ENCODE results near the gene RASSF4. TPM values are rescaled to one million over a fixed set of nuclear protein-coding genes. Genes with fewer than 3 reads are reported as not detected.

Gene RASSF4
- total RNA-seq, 1 experiment from 2014 or later: 7.6 TPM

- DNase-seq (ENCODE audit: low spot score): no peak
These were observed 12.0 kb upstream of the RASSF4 start for GRCh38 chr10:44947371-44948152.

- no peak for DNase-seq (ENCODE audit: low spot score)
These were observed 11.0 kb upstream of the RASSF4 start for GRCh38 chr10:44948642-44949041.

- no peak for DNase-seq (ENCODE audit: low spot score)
These were observed 10.3 kb upstream of the RASSF4 start for GRCh38 chr10:44949127-44949802.

GRCh38 chr10:44949915-44950314 lies 9.7 kb upstream of the RASSF4 start:
- DNase-seq (ENCODE audit: low spot score): no peak

- no peak for DNase-seq (ENCODE audit: low spot score)
These were observed 9.0 kb upstream of the RASSF4 start for GRCh38 chr10:44950326-44951225.

- DNase-seq (ENCODE audit: low spot score): no peak
These were observed 7.9 kb upstream of the RASSF4 start for GRCh38 chr10:44951576-44952226.

GRCh38 chr10:44952779-44953231 lies 6.8 kb upstream of the RASSF4 start:
- DNase-seq (ENCODE audit: low spot score): no peak

GRCh38 chr10:44954042-44954441 lies 5.6 kb upstream of the RASSF4 start:
- no peak for DNase-seq (ENCODE audit: low spot score)

- DNase-seq (ENCODE audit: low spot score): no peak
These were observed 4.6 kb upstream of the RASSF4 start for GRCh38 chr10:44954962-44955361.

- no peak for DNase-seq (ENCODE audit: low spot score)
These were observed 4.1 kb upstream of the RASSF4 start for GRCh38 chr10:44955413-44956070.

- no peak for DNase-seq (ENCODE audit: low spot score)
These were observed 3.4 kb upstream of the RASSF4 start for GRCh38 chr10:44956226-44956625.

- DNase-seq (ENCODE audit: low spot score): no peak
These were observed 2.6 kb upstream of the RASSF4 start for GRCh38 chr10:44956717-44957706.

- no peak for DNase-seq (ENCODE audit: low spot score)
These were observed 1.3 kb upstream of the RASSF4 start for GRCh38 chr10:44958196-44958897.

GRCh38 chr10:44958898-44959246 lies 730 bp upstream of the RASSF4 start:
- no peak for DNase-seq (ENCODE audit: low spot score)

- no peak for DNase-seq (ENCODE audit: low spot score)
These were observed 472 bp downstream of the RASSF4 start for GRCh38 chr10:44960088-44960460.

- DNase-seq (ENCODE audit: low spot score): no peak
These were observed 1.1 kb downstream of the RASSF4 start for GRCh38 chr10:44960482-44961229.

- DNase-seq (ENCODE audit: low spot score): no peak
These were observed 1.6 kb downstream of the RASSF4 start for GRCh38 chr10:44961230-44961571.

- no peak for DNase-seq (ENCODE audit: low spot score)
These were observed 2.5 kb downstream of the RASSF4 start for GRCh38 chr10:44961931-44962750.

All from H4 (cell line).